ENCODE data around the gene MRPL1. TPM values are rescaled to one million over a fixed set of nuclear protein-coding genes. Genes with fewer than 3 reads are reported as not detected.

Gene MRPL1
- total RNA-seq, 4 donors from 2014 or later, result 17.1 to 25.6 (median 20.4) TPM

- Histone ChIP-seq H3K4me1 (peaks cover 0 to 36% (median 11%) of the 10 kb centered on the region in 3 donors), H3K9me3 (no peaks in the 10 kb centered on the region), H3K4me3 (peak overlapping the region; percentile 82 to 85), H3K36me3 (no peaks in the 10 kb centered on the region), H3K27ac (peak overlapping the region; percentile 91 to 100 (median 98)), H3K27me3 (no peaks in the 10 kb centered on the region)
- WGBS, 2 donors (ENCODE audit: low coverage in 1 of 2), result 5 to 6% methylated on average over 11 to 14 of the region's 14 CpGs
- no peak for TF ChIP-seq POLR2AphosphoS5 (IDR thresholded peaks at IDR 0.05)
- TF ChIP-seq CTCF (IDR thresholded peaks at IDR 0.05), result no peak
- TF ChIP-seq POLR2A (IDR thresholded peaks at IDR 0.05), result no peak
- TF ChIP-seq EP300 (IDR thresholded peaks at IDR 0.05), result no peak
- ATAC-seq, result no peak
Observed at GRCh38 chr4:77820649-77821561, 41.7 kb upstream of the MRPL1 start.

GRCh38 chr4:77821775-77822174 lies 40.9 kb upstream of the MRPL1 start:
- peaks cover 0 to 27% (median 11%) of the 10 kb centered on the region in 3 donors for H3K4me1 ChIP-seq
- 47 to 60% methylated on average over 1 of the region's 1 CpG for WGBS, 2 donors (ENCODE audit: low coverage in 1 of 2)
- H3K9me3 ChIP-seq, result no peaks in the 10 kb centered on the region
- no peak overlapping the region for H3K4me3 ChIP-seq
- no peaks in the 10 kb centered on the region for H3K36me3 ChIP-seq
- no peaks in the 10 kb centered on the region for H3K27me3 ChIP-seq
- H3K27ac ChIP-seq, result peak overlapping the region; percentile 91 to 100 (median 98)
- TF ChIP-seq POLR2AphosphoS5 (IDR thresholded peaks at IDR 0.05) (no peak), CTCF (IDR thresholded peaks at IDR 0.05) (no peak), POLR2A (IDR thresholded peaks at IDR 0.05) (no peak), EP300 (IDR thresholded peaks at IDR 0.05) (no peak)
- ATAC-seq, result no peak

- no peak for TF ChIP-seq POLR2A (IDR thresholded peaks at IDR 0.05)
- TF ChIP-seq CTCF (IDR thresholded peaks at IDR 0.05), result no peak
- no peak for TF ChIP-seq POLR2AphosphoS5 (IDR thresholded peaks at IDR 0.05)
- no peak for TF ChIP-seq EP300 (IDR thresholded peaks at IDR 0.05)
- Histone ChIP-seq H3K4me1 (peaks cover 0 to 9% (median under 1%) of the 10 kb centered on the region in 3 donors), H3K27ac (no peak overlapping the region), H3K4me3 (no peak overlapping the region), H3K9me3 (no peaks in the 10 kb centered on the region), H3K27me3 (no peaks in the 10 kb centered on the region), H3K36me3 (no peaks in the 10 kb centered on the region)
- 70 to 75% methylated on average over 6 of the region's 6 CpGs for WGBS, 2 donors (ENCODE audit: low coverage in 1 of 2)
- ATAC-seq, result no peak
Observed at GRCh38 chr4:77826275-77826674, 36.4 kb upstream of the MRPL1 start.

GRCh38 chr4:77827343-77827742 lies 35.3 kb upstream of the MRPL1 start:
- no peak for ATAC-seq
- no peaks in the 10 kb centered on the region for H3K36me3 ChIP-seq
- TF ChIP-seq CTCF (IDR thresholded peaks at IDR 0.05) (no peak), EP300 (IDR thresholded peaks at IDR 0.05) (no peak), POLR2AphosphoS5 (IDR thresholded peaks at IDR 0.05) (no peak), POLR2A (IDR thresholded peaks at IDR 0.05) (no peak)
- H3K4me1 ChIP-seq, result no peaks in the 10 kb centered on the region
- H3K9me3 ChIP-seq, result no peaks in the 10 kb centered on the region
- H3K4me3 ChIP-seq, result no peak overlapping the region
- H3K27ac ChIP-seq, result no peak overlapping the region
- no peaks in the 10 kb centered on the region for H3K27me3 ChIP-seq

Data from gastroesophageal sphincter (tissue), 4 donors.